GM19467 (cell line): Measurements from ENCODE around the gene WASF3.

Experiments
- ATAC-seq: cut with Tn5 transposase; IDR thresholded peaks from one replicate; pipeline ENCODE4 v1.9.1; 2021; ENCODE audit warnings: mild to moderate bottlenecking, moderate library complexity; ENCODE audit not compliant: unreplicated experiment

WASF3 gene

GRCh38 chr13:26541678-26542568 is 15.6 kb upstream of the WASF3 start:
- no peak for ATAC-seq

- no peak for ATAC-seq
Measured at GRCh38 chr13:26544707-26545106, 12.8 kb upstream of the WASF3 start.

- ATAC-seq = no peak
Measured at GRCh38 chr13:26548205-26548765, 9.2 kb upstream of the WASF3 start.

- no peak for ATAC-seq
Measured at GRCh38 chr13:26549713-26550112, 7.8 kb upstream of the WASF3 start.

- ATAC-seq = no peak
Measured at GRCh38 chr13:26551255-26551860, 6.1 kb upstream of the WASF3 start.

- ATAC-seq = no peak
Measured at GRCh38 chr13:26555413-26555812, 2.1 kb upstream of the WASF3 start.

- no peak for ATAC-seq
Measured at GRCh38 chr13:26557051-26557392, 461 bp upstream of the WASF3 start.

- ATAC-seq = no peak
Measured at GRCh38 chr13:26558074-26558805, 757 bp downstream of the WASF3 start.

GRCh38 chr13:26558987-26559386 is 1.5 kb downstream of the WASF3 start:
- no peak for ATAC-seq

GRCh38 chr13:26560456-26560855 is 3.0 kb downstream of the WASF3 start:
- no peak for ATAC-seq

GRCh38 chr13:26561067-26561466 is 3.6 kb downstream of the WASF3 start:
- no peak for ATAC-seq

- ATAC-seq = no peak
Measured at GRCh38 chr13:26561651-26562511, 4.4 kb downstream of the WASF3 start.

- ATAC-seq = no peak
Measured at GRCh38 chr13:26562512-26562890, 5.0 kb downstream of the WASF3 start.

- no peak for ATAC-seq
Measured at GRCh38 chr13:26563713-26564112, 6.2 kb downstream of the WASF3 start.

GRCh38 chr13:26568132-26568815 is 10.8 kb downstream of the WASF3 start:
- ATAC-seq = no peak

GRCh38 chr13:26571518-26571917 is 14.0 kb downstream of the WASF3 start:
- no peak for ATAC-seq

- no peak for ATAC-seq
Measured at GRCh38 chr13:26575244-26575643, 17.8 kb downstream of the WASF3 start.

- ATAC-seq = no peak
Measured at GRCh38 chr13:26579580-26579979, 22.1 kb downstream of the WASF3 start.

- no peak for ATAC-seq
Measured at GRCh38 chr13:26583662-26584061, 26.2 kb downstream of the WASF3 start.

- ATAC-seq = no peak
Measured at GRCh38 chr13:26584713-26585112, 27.2 kb downstream of the WASF3 start.
